SK-N-SH treated with all-trans-retinoic acid at 6 μM for 48 hours (cell line): ENCODE data around the gene SUGP1.

Experiments used
- ATAC-seq: fragments of 200-7000 bp; cut with Tn5 transposase; 3 replicates; pipeline ENCODE4 v1.9.1; 2020; ENCODE audit warnings: mild to moderate bottlenecking, moderate library complexity
- ARNTL ChIP-seq: fragments of 450-650 bp; formaldehyde crosslinking; IDR thresholded peaks from 2 replicates; pipeline ENCODE4 v1.5.0; 2020; ENCODE audit warnings: low read depth, mild to moderate bottlenecking, moderate library complexity, borderline replicate concordance
- BACH2 ChIP-seq: fragments of 250-450 bp; sonication (Bioruptor Pico); IDR thresholded peaks from 2 replicates; pipeline ENCODE4 v1.9.0; 2021; ENCODE audit warnings: mild to moderate bottlenecking, borderline replicate concordance
- CSDC2 ChIP-seq: fragments of 250-450 bp; sonication (Bioruptor Pico); IDR thresholded peaks from 2 replicates; pipeline ENCODE4 v1.5.0; 2020; ENCODE audit warnings: mild to moderate bottlenecking, moderate library complexity
- ESRRG ChIP-seq: fragments of 250-450 bp; sonication (Bioruptor Pico); IDR thresholded peaks from 2 replicates; pipeline ENCODE4 v1.6.1; 2021; ENCODE audit warnings: mild to moderate bottlenecking
- GLIS3 ChIP-seq: fragments of 250-450 bp; sonication (Bioruptor Pico); IDR thresholded peaks from 2 replicates; pipeline ENCODE4 v1.5.0; 2020; ENCODE audit warnings: mild to moderate bottlenecking, moderate library complexity
- PATZ1 ChIP-seq: fragments of 250-450 bp; sonication (Bioruptor Pico); IDR thresholded peaks from 2 replicates; pipeline ENCODE4 v1.8.0; 2020; ENCODE audit warnings: mild to moderate bottlenecking, moderate library complexity, borderline replicate concordance
- POU6F1 ChIP-seq: fragments of 250-450 bp; sonication (Bioruptor Pico); IDR thresholded peaks from 2 replicates; pipeline ENCODE4 v1.8.0; 2021; ENCODE audit warnings: low read depth, mild to moderate bottlenecking, moderate library complexity, borderline replicate concordance
- PPARA ChIP-seq: fragments of 250-450 bp; sonication (Bioruptor Pico); IDR thresholded peaks from 2 replicates; pipeline ENCODE4 v1.5.0; 2020; ENCODE audit warnings: mild to moderate bottlenecking, borderline replicate concordance
- RARB ChIP-seq: fragments of 250-450 bp; sonication (Bioruptor Pico); IDR thresholded peaks from 2 replicates; pipeline ENCODE4 v1.8.0; 2021; ENCODE audit warnings: mild to moderate bottlenecking, moderate library complexity
- TCF4 ChIP-seq: fragments of 250-450 bp; sonication (Bioruptor Pico); IDR thresholded peaks from 2 replicates; pipeline ENCODE4 v1.8.0; 2021; ENCODE audit warnings: mild to moderate bottlenecking, moderate library complexity, borderline replicate concordance
- TSHZ2 ChIP-seq: fragments of 250-450 bp; sonication (Bioruptor Pico); IDR thresholded peaks from 2 replicates; pipeline ENCODE4 v1.5.0; 2020; ENCODE audit warnings: mild to moderate bottlenecking, moderate library complexity
- ZC3H10 ChIP-seq: fragments of 250-450 bp; sonication (Bioruptor Pico); IDR thresholded peaks from 2 replicates; pipeline ENCODE4 v1.5.1; 2021; ENCODE audit warnings: mild to moderate bottlenecking, moderate library complexity
- ZFP3 ChIP-seq: fragments of 250-450 bp; sonication (Bioruptor Pico); IDR thresholded peaks from 2 replicates; pipeline ENCODE4 v1.5.0; 2020; ENCODE audit warnings: mild to moderate bottlenecking, moderate library complexity
- ZFP30 ChIP-seq: fragments of 450-650 bp; formaldehyde crosslinking; IDR thresholded peaks from 2 replicates; pipeline ENCODE4 v1.5.0; 2022; ENCODE audit warnings: mild to moderate bottlenecking, moderate library complexity
- ZNF565 ChIP-seq: fragments of 450-650 bp; formaldehyde crosslinking; conservative IDR thresholded peaks from 2 replicates; pipeline ENCODE4 v1.5.0; 2020; ENCODE audit warnings: low read depth, mild to moderate bottlenecking, moderate library complexity
- ZNF70 ChIP-seq: fragments of 450-650 bp; formaldehyde crosslinking; IDR thresholded peaks from 2 replicates; pipeline ENCODE4 v1.5.0; 2020; ENCODE audit warnings: mild to moderate bottlenecking, moderate library complexity
- ZNF8 ChIP-seq: fragments of 450-650 bp; formaldehyde crosslinking; IDR thresholded peaks from 2 replicates; pipeline ENCODE4 v1.5.0; 2020; ENCODE audit warnings: mild to moderate bottlenecking, moderate library complexity

The SUGP1 gene

GRCh38 chr19:19271828-19272599 lies 48.3 kb downstream of the SUGP1 start (continued):
- TF ChIP-seq TSHZ2 (CRISPR knock-in tag) (no peak), PPARA (CRISPR knock-in tag) (no peak), ZNF565 (CRISPR knock-in tag) (no peak), POU6F1 (CRISPR knock-in tag) (no peak), GLIS3 (no peak), ARNTL (CRISPR knock-in tag) (no peak), RARB (CRISPR knock-in tag) (no peak), CSDC2 (CRISPR knock-in tag) (no peak), ESRRG (CRISPR knock-in tag) (no peak), ZFP30 (no peak)

GRCh38 chr19:19270749-19271571 lies 49.3 kb downstream of the SUGP1 start:
- no peak for TF ChIP-seq PATZ1 (CRISPR knock-in tag)
- TF ChIP-seq ZFP3 (CRISPR knock-in tag), result peak; percentile 93
- no peak for TF ChIP-seq POU6F1 (CRISPR knock-in tag)
- ATAC-seq, result no peak

GRCh38 chr19:19269952-19270694 lies 50.2 kb downstream of the SUGP1 start:
- ATAC-seq, result no peak
- TF ChIP-seq BACH2, result no peak
- no peak for TF ChIP-seq ZNF70 (CRISPR knock-in tag)

- no peak for ATAC-seq
- no peak for TF ChIP-seq ESRRG (CRISPR knock-in tag)
- TF ChIP-seq ZNF8 (CRISPR knock-in tag), result no peak
- TF ChIP-seq ZNF565 (CRISPR knock-in tag), result no peak
- TF ChIP-seq CSDC2 (CRISPR knock-in tag), result no peak
- TF ChIP-seq ZC3H10, result no peak
- no peak for TF ChIP-seq TCF4 (CRISPR knock-in tag)
These were observed 51.6 kb downstream of the SUGP1 start for GRCh38 chr19:19268453-19269385.
